Activated CD4-positive, alpha-beta T cell treated with anti-CD3 and anti-CD28 coated beads, Interleukin-2, amount 50 U/mL, for 24 hours (primary cell): ENCODE measurements around the gene CTSG.
"Not testable (repeated sequence)": the region's sequence is repeated elsewhere in the genome, so short reads cannot be mapped to it uniquely, and the experiment has no call there.

Experiments used
- DNase-seq, 2 donors: peaks; one replicate each; pipeline ENCODE4 v3.0.0-alpha.2; 2020; ENCODE audit warnings: low read depth in 1 of 2, low spot score in 1 of 2

The CTSG gene, protein sequence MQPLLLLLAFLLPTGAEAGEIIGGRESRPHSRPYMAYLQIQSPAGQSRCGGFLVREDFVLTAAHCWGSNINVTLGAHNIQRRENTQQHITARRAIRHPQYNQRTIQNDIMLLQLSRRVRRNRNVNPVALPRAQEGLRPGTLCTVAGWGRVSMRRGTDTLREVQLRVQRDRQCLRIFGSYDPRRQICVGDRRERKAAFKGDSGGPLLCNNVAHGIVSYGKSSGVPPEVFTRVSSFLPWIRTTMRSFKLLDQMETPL

DNA sequence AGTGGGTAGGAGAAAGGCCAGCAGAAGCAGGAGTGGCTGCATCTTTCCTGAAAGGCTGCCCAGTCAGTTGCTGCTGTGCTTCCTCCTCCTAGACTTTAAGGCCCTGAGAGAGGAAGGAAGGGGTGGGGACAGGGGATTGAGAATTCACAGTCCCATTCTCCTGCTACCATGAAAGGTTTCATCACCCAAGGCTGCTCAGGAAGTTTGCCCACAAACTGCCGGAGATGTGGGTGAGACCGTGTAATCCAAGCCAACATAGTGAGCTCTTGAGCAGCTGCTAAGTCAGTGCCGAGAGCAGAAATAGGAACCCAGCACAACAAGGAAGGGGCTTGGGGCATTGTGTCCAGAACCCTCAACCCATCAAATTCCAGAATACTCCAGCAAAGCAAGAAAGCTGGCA, at the start of gene CTSG:
Gene CTSG, minus strand, starts transcription at position 69 of the 400 bp plus-strand sequence. Its CDS starts 27 bp downstream, at position 42.
- no peak for DNase-seq

DNA sequence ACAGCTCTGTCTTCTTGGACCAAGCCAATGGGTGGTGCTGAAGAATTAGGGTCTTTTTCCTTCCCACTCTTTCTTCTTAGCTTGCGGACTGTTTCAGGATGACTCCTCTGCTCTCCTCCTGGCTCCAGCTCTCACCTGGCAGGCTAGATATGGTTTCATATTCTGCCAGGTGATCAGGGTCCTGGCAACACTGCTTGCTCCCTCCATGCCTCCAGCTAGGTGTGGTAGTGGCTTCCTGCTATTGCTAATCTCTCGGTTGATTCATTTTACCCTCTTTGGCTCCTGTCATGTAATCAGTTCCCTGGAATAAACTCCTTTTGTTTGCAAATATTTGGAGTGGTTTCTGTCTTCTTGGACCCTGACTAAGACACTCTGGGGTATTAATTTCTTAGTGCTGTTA, 37.7 kb upstream of the CTSG start:
- DNase-seq, result no peak

DNA sequence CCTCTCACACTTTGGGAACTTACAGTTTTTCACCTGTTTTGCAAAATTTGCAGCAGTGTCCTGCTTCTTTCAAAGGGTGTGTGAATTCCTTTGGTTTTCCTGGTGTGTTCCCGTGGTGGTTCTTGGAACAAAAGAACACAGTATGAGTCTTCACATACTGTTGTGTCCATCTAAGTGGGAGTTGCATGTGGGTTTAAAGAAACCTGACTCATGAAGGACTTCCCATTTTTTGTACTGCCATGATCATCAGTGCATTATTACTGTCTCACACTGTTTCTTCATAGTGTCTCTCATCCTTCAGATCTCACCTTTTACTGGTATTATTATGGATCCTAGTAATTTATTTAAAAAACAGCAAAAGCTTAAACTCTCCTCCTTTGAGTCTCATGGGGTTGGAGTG, 37.2 kb upstream of the CTSG start:
- DNase-seq, result no peak

DNA sequence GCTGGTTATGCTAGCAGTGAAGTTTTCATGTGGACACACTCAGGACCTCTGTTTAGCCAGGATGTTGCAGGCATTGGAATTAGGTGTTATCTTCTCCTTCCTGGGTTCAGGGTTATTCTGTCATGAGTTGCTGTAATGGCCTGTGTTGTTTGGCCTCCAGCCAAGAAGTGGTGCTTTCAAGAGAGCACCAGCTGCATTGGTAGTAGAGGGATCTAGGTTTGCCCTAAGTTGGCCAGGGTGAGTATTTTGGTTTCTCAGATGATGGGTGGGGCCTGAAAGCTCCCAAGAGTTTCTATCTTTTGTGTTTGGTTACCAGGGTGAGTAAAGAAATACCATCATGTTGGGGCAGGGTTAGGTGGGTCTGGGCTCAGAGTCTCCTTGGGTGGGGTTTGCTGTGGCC, 36.1 kb upstream of the CTSG start:
- no peak for DNase-seq

DNA sequence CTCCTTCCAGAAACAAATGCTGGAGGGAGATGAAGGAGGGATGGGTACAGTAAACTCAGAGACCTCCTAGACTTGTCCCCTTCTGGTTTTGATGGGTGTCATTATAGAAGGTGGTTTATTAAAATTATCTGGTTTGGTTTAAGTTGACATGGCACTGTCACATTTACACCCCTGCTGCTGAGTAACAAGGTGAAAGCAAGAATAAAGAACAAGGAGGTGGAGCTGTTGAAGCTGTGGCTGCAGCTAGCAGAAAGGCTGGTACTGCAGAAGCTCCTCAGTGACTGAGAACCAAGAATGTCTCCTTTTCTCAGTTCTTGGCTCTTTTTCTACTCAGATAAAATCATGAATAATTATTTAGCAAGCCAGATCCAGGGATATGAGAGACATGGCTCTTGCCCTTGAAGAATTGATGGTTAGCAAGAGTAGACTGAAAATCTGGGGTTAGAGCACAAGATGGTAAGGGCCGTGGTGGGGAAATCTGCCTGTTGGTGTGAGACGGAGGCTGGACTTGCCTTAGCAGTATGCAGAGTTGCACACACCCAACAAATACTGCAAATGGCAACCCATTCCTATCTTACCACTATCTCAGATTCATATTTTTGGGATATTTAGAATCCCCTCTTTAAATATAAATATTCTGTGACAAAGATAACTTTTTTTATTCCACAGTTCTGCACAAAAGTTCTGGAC, 33.8 kb upstream of the CTSG start, which contains the start of gene GZMH:
Gene GZMH, minus strand, starts transcription at position 31 of the 690 bp plus-strand sequence. CDS start 72 bp downstream, outside the sequence.
- DNase-seq, result no peak

DNA sequence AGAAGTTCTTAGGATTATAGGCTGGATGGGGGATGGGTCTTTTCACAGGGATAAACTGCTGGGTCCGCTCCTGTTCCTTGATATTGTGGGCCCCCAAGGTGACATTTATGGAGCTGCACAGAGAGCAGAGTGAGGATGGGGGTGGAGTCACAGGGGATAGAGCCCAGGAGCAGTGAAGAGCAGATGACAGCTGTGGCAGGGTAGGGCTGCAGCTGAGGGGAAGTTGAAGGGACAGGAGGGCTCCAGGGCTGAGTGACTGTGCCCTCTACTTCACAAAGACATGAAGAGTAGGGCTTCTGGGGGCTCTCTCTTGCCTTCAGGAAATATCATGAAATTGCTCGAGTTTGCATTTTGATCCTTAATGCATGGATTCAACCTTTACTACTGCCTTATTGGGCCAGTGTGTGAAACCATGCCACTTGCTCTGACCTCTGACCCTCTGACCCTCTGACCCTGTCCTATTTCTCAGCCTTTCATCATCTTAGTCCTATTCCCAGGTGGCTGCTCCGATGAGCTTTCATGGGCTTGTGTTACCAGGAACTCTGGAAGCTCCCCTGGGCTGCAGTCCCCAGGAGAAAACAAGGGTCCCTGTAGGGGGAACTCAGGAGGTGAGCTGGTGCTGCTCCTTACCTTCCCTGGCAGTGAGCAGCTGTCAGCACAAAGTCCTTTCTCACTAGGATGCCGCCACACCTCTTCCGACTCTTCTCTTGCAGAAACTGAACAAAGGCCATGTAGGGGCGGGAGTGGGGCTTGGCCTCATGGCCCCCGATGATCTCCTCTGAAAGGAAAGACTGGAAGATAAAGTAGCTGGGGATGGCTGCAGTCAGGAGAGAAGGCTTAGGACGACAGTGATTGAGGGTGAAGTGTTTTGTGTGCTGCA, 31.8 kb upstream of the CTSG start:
- DNase-seq, result no peak

DNA sequence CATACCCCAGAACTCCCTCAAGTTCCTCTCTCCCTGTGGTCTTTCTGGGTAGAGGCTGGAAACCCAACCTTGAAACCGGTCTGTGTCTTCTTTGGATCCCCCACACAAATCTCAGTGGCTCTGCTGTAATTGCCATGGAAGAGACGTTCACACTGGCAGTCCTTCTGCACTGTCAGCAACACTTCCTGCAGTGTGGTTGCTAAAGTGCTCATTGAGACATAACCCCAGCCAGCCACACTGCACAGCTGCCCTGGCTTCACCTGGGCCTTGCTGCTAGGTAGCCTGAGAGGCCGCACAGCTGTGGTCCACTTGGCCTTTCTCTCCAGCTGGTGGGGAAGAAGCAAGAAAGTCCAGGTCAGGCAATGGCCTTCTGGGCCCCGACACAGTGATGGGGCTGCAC, 31.0 kb upstream of the CTSG start:
- no peak for DNase-seq

DNA sequence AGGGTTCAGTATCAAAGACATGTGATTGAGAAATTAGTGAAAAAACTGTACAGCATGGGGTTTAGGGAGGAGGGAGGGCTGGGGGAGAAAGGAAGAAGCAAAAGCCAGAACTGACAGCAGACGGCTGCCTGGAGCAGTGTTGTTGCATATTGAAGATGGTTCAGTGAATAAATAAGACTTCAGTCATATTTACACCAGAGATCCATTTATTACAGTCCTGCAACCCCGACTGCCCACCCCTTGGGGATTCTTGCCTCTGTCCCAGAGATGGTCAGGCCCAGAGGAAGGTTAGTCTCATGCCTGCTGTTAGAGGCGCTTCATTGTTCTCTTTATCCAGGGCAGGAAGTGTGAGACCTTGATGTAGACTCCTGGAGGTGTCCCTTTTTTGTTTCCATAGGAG, 30.2 kb upstream of the CTSG start:
- DNase-seq, result no peak

DNA sequence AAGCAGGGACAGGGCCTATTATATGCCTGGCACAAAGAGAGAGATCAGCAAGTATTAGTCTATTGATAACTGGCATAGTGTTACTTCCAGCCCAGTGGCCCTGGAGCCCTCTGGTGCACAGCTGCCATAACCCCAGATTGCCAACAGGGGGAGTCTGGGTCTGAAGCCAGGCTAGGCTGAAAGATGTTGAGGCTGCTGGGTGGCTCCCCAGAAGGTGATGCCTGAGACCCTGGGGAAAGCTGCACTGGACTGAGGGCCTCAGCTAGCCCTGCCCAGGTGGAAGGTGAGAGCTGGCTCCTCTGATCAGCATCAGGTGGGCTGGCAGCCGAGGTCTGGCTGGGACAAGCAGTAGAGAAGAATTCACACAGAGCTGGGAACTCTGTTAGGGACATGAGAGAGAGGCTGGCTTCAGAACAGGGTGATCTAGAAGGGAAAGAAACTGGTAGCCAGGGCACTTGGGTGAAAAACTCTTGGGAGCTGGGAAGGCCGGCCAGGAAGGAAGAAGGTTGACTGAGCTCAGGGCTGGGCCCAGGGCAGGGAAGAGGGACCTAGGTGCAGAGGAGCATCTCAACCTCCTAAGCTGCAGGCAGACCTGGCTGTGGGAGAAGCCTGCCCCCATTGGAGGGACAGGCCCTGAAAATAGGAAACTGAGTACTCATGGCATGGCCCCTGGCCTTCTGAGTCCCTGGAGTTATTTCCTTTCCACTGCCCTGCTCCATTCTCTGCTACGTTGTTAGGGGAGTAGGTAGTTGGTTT, 29.6 kb upstream of the CTSG start:
- peak; percentile 37 to 66 for DNase-seq

DNA sequence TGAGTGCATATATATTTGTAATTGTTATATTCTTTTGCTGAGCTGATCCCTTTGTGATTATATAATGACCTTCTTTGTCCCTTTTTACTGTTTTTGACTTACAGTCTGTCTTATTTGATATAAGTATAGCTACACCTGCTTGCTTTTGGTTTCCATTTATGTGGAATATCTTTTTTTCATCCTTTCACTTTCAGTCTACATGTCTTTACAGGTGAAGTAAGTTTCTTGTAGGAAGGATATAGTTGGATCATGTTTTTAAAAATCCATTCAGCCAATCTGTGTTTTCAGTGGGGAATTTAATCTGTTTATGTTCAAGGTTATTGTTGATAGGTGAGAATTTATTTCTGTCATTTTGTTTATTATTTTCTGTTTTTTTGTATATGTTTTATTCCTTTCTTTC, 21.4 kb upstream of the CTSG start:
- DNase-seq, result no peak

DNA sequence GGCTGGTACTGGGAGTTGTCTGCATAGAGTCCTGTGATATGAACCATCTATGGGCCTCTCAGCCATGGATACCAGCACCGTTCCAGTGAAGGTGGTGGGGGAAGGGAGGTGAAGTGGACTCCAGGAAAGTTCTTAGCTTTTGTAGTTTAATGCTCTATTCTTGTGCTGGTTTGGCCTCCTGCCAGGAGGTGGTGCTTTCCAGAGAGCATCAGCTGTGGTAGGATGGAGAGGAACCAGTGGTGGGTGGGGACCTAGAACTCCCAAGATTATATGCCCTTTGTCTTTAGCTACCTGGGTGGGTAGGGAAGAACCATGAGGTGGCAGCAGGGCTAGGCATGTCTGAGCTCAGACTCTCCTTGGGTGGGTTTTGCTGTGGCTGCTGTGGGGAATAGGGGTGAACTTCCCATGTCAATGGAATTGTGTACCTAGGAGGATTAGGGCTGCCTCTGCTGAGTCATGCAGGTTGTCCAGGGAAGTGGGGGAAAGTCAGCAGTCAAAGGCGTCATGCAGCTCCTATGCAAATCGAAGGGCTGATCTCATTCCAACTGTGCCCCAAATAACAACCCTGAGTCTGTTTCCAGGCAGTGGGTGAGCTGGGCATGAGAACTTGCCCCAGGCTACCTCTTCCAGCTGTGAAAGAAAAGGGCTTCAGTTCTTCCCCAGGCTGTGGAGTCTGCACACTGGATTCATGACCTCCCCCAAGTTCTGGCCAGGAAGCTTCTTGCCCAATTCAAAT, 19.2 kb upstream of the CTSG start:
- no peak for DNase-seq

DNA sequence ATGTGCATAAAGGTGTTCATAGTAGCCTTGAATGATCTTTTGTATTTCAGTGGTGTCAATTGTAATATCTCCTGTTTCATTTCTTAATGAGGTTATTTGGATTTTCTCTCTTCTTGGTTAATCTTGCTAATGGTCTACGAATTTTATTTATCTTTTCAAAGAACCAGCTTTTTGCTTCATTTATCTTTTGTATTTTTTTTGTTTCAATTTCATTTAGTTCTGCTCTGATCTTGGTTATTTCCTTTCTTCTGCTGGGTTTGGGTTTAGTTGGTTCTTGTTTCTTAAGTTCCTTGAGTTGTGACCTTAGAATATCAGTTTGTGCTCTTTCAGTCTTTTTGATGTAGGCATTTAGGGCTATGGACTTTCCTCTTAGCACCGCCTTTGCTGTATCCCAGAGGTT, 15.0 kb upstream of the CTSG start:
- DNase-seq, result not testable (repeated sequence)

DNA sequence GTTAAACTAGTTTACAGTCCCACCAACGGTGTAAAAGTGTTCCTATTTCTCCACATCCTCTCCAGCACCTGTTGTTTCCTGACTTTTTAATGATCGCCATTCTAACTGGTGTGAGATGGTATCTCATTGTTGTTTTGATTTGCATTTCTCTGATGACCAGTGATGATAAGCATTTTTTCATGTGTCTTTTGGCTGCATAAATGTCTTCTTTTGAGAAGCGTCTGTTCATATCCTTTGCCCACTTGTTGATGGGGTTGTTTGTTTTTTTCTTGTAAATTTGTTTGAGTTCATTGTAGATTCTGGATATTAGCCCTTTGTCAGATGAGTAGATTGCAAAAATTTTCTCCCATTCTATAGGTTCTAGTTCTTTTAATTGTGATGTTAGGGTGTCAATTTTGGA, 8.4 kb upstream of the CTSG start:
- not testable (repeated sequence) for DNase-seq

DNA sequence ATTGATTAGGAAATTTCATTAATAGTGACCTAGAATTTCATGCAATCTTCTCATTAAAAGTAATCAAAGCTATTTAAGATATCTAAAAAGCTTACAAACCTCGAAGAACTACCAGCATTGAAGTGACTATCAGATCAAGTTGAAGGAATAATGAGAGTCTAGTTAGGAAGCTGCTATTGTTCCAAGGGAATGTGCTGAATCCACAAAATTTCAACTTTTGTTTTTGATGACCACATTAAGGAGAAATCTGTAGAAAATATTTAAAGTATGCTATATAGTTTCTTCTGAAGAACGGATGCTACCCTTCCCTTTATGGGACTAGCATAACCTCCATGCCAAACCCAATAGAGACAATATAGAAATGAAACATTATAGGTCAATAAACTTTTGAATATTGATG, 2.5 kb upstream of the CTSG start:
- DNase-seq, result no peak

DNA sequence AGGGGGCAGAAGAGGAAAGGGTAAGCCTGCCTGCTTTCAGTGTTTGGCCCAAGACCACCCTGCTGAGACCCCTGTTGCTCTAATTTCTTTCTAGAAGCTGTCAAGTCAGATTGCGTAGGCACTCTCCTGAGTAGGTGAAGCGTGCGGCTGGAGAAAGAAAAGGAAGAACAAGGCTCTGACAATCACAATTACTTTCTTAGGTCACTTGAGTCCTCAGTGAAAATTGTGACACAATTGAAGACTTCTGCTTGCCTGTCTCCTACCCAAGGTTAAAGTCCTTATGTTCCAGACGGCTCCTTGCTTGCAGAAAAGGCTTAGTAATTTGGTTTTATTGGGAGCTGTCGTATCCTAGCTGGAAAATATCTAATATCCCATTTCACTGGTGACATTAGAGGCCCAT, 721 bp upstream of the CTSG start:
- no peak for DNase-seq

DNA sequence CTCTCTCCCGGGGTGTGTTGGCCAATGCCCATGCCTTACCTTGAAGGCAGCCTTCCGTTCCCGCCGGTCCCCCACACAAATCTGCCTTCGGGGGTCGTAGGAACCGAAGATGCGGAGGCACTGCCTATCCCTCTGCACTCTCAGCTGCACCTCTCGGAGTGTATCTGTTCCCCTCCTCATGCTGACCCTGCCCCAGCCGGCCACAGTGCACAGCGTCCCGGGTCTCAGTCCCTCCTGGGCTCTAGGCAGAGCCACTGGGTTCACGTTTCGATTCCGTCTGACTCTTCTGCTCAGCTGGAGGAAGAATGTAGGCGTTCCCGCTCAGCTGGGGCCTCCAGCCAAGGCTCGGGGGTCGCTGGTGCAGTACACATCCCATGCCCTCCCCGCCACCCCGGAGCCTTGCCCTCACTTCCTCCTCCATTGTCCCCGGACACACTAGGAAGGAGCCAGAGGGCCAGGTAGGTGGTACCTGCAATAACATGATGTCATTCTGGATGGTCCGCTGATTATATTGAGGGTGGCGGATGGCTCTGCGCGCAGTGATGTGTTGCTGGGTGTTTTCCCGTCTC, 1.8 kb downstream of the CTSG start:
- no peak for DNase-seq

DNA sequence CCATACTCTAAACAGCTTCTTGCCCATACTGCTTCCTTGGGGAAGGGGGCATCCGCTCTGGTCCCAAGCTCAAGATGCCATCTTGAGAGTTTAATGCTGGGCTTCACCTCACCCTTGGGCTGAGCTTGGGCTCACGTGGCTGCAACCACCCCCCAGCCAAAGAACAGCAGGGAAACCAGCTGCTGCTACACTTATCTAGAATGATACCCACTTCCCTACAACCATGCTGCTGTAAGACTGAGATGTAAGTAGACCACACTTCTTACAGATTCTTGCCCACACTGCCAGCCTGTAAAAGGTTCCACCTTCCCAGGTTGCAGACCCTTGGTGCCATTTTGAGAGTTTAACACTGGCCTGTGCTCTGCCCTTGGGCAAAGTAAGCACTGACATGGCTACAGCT, 9.7 kb downstream of the CTSG start:
- DNase-seq, result no peak

DNA sequence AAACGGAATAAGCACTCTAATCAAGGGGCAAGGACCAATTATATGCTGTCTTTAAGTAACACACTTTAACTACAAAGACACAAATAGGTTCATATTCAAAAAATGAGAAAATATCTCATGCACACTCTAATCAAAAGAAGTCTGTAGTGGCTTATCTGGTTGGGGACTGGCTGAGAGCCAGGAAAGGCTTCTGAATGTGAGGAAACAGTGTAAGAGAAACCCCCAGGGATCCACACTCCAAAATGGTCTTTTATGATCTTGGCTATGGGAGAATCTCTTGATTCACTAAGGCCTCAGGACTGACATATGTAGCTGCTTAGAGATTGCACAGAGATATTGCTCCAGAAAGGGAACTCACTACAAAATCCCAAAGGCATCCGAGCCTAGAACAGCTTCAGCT, 10.3 kb downstream of the CTSG start:
- DNase-seq, result no peak

DNA sequence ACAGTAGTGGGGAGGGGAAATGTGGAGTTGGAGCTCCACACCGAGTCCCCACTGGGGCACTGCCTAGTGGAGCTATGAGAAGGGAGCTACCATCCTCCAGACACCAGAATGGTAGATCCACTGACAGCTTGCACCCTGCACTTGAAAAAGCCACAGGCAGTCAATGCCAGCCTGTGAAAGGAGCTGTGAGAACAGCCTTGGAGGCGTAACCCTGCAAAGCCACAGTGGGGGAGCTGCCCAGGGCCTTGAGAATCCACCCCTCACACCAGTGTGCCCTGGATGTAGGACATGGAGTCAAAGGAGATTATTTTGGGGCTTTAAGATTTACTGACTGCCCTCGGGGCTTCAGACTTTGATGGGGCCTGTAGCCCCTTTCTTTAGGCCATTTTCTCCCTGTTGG, 12.5 kb downstream of the CTSG start:
- no peak for DNase-seq

DNA sequence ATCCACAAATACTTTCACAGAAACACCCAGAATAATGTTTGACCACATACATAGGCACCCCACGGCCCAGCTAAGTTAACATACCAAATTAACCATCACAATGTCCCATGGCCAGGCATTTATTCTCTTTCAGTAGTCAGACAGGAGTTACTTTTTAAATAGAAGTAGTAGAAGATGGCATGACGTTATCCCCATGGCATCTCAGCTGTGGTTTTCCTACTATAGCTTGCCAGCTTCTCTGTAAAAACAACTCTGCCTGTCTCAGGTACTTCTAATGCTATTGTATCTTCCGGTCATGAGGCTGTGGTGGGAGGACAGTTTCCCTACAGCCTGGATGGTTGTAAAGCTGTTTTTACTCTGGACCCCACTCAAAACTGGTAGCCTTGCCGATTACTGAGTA, 19.3 kb downstream of the CTSG start:
- no peak for DNase-seq
